Measurements from ENCODE around the gene CDK11B. TPM values are rescaled to one million over a fixed set of nuclear protein-coding genes. Genes with fewer than 3 reads are reported as not detected.
A peak's percentile ranks its signal among the peaks of the same experiment; 100 is the strongest.
"Not testable (repeated sequence)": the region's sequence is repeated elsewhere in the genome, so short reads cannot be mapped to it uniquely, and the experiment has no call there.

Gene CDK11B
- total RNA-seq, 1 experiment from 2014 or later: 9.6 TPM

GRCh38 chr1:1599935-1600860 is 58.6 kb downstream of the CDK11B start, which contains the start of gene FNDC10:
TSS of gene FNDC10 (minus strand) at chr1:1600135. CDS start at chr1:1600015, 120 bp downstream.
- no peak for DNase-seq (ENCODE audit: low spot score)

- no peak for DNase-seq (ENCODE audit: low spot score)
Observed at GRCh38 chr1:1599030-1599934, 59.5 kb downstream of the CDK11B start.

- no peak for DNase-seq (ENCODE audit: low spot score)
Observed at GRCh38 chr1:1598720-1599029, 60.1 kb downstream of the CDK11B start.

GRCh38 chr1:1598051-1598719 is 60.6 kb downstream of the CDK11B start:
- DNase-seq (ENCODE audit: low spot score): no peak

GRCh38 chr1:1597275-1597930 is 61.4 kb downstream of the CDK11B start:
- peak; percentile 20 for DNase-seq (ENCODE audit: low spot score)

- no peak for DNase-seq (ENCODE audit: low spot score)
Observed at GRCh38 chr1:1596493-1597274, 62.1 kb downstream of the CDK11B start.

GRCh38 chr1:1595341-1595740 is 63.5 kb downstream of the CDK11B start:
- not testable (repeated sequence) for DNase-seq (ENCODE audit: low spot score)

GRCh38 chr1:1594602-1595260 is 64.1 kb downstream of the CDK11B start:
- no peak for DNase-seq (ENCODE audit: low spot score)

GRCh38 chr1:1593834-1594601 is 64.8 kb downstream of the CDK11B start:
- no peak for DNase-seq (ENCODE audit: low spot score)

GRCh38 chr1:1591452-1591851 is 67.4 kb downstream of the CDK11B start:
- peak; percentile 43 for DNase-seq (ENCODE audit: low spot score)

Other genes starting within 250 kb of the CDK11B start
- 0.12 TPM in 1 of 2 replicates, not detected in the other for gene ANKRD65, start 237.7 kb downstream of the CDK11B start, total RNA-seq (2014; rRNA removed; shearing (Covaris generic))
- gene VWA1, start 223.3 kb downstream of the CDK11B start, total RNA-seq (2014; rRNA removed; shearing (Covaris generic)): 0.91 and 2.0 TPM in 2 replicates
- not detected in 2 replicates for gene ATAD3C, start 209.3 kb downstream of the CDK11B start, total RNA-seq (2014; rRNA removed; shearing (Covaris generic))
- gene ATAD3B, start 187.2 kb downstream of the CDK11B start, total RNA-seq (2014; rRNA removed; shearing (Covaris generic)): 8.0 and 12.0 TPM in 2 replicates
- gene ATAD3A, start 146.8 kb downstream of the CDK11B start, total RNA-seq (2014; rRNA removed; shearing (Covaris generic)): 16.4 and 19.2 TPM in 2 replicates
- gene TMEM240, start 118.4 kb downstream of the CDK11B start, total RNA-seq (2014; rRNA removed; shearing (Covaris generic)): not detected in 2 replicates
- 49.7 and 56.2 TPM in 2 replicates for gene SSU72, start 84.1 kb downstream of the CDK11B start, total RNA-seq (2014; rRNA removed; shearing (Covaris generic))
- gene FNDC10, start 58.9 kb downstream of the CDK11B start, total RNA-seq (2014; rRNA removed; shearing (Covaris generic)): not detected in 2 replicates
- gene MIB2, start 43.5 kb downstream of the CDK11B start, total RNA-seq (2014; rRNA removed; shearing (Covaris generic)): 13.9 and 19.4 TPM in 2 replicates
- gene MMP23B, start 26.8 kb downstream of the CDK11B start, total RNA-seq (2014; rRNA removed; shearing (Covaris generic)): 3.9 TPM in 1 of 2 replicates, not detected in the other
- gene SLC35E2B, start 33.8 kb upstream of the CDK11B start, total RNA-seq (2014; rRNA removed; shearing (Covaris generic)): 5.2 and 6.8 TPM in 2 replicates
- gene CDK11A, start 65.4 kb upstream of the CDK11B start, total RNA-seq (2014; rRNA removed; shearing (Covaris generic)): 6.6 and 9.8 TPM in 2 replicates
- 28.4 and 31.5 TPM in 2 replicates for gene NADK, start 119.5 kb upstream of the CDK11B start, total RNA-seq (2014; rRNA removed; shearing (Covaris generic))
- gene GNB1, start 232.1 kb upstream of the CDK11B start, total RNA-seq (2014; rRNA removed; shearing (Covaris generic)): 39.2 and 44.0 TPM in 2 replicates